Body of pancreas (tissue), 4 donors: ENCODE results near the gene MEP1A. TPM values are rescaled to one million over a fixed set of nuclear protein-coding genes. Genes with fewer than 3 reads are reported as not detected.
A peak's percentile ranks its signal among the peaks of the same experiment; 100 is the strongest.
"Not testable (repeated sequence)": the region's sequence is repeated elsewhere in the genome, so short reads cannot be mapped to it uniquely, and the experiment has no call there.

Source experiments
- ATAC-seq: fragments of 150-250 bp; one replicate; pipeline ENCODE4 v1.9.1; 2016
- DNase-seq, 4 donors: peaks; one replicate each; pipeline ENCODE4 v3.0.0-alpha.2; 2019
- H3K27ac ChIP-seq, 4 donors: fragments of 200-600 bp; sonication (generic); 1 replicate in 3 of 4; 2 replicates in 1 of 4; pipeline versions ENCODE4 v1.5.1 to v1.6.1; 2016 to 2019; ENCODE audit warnings: mild to moderate bottlenecking in 1 of 4, mixed read lengths in 1 of 4, moderate library complexity in 1 of 4
- H3K27me3 ChIP-seq, 2 donors: fragments of 200-600 bp; sonication (generic); one replicate each; pipeline ENCODE4 v1.6.0; 2016; ENCODE audit warnings: mild to moderate bottlenecking in 1 of 2
- H3K36me3 ChIP-seq, 2 donors: fragments of 200-600 bp; sonication (generic); replicated peaks in 1 of 2; 2 replicates each; pipeline ENCODE4 v1.5.1; 2016; ENCODE audit warnings: low read depth in 2 of 2; ENCODE audit not compliant: insufficient read depth in 1 of 2
- H3K4me1 ChIP-seq: fragments of 200-600 bp; sonication (generic); one replicate; pipeline ENCODE4 v1.6.0; 2016
- H3K4me3 ChIP-seq, 2 donors: fragments of 200-600 bp; sonication (generic); 1 replicate in 1 of 2; 2 replicates in 1 of 2; pipeline ENCODE4 v1.5.1; 2016 to 2019
- H3K9me3 ChIP-seq, 3 donors: fragments of 200-600 bp; sonication (generic); 1 replicate in 2 of 3; 2 replicates in 1 of 3; pipeline ENCODE4 v1.5.1; 2016
- CTCF ChIP-seq, 7 experiments: fragments of 450-650 bp in 4 of 7; fragments of 200-600 bp in 3 of 7; sonication (generic) in 3 of 7; IDR thresholded peaks; one replicate each; pipeline ENCODE4 v1.5.1; 2016 to 2019; ENCODE audit warnings: antibody characterized with exemption in 7 of 7
- POLR2A ChIP-seq, 3 donors: fragments of 450-650 bp; IDR thresholded peaks; one replicate each; pipeline ENCODE4 v1.6.1; 2016; ENCODE audit warnings: antibody characterized with exemption in 3 of 3, mild to moderate bottlenecking in 2 of 3
- WGBS, 2 donors: methylation state at CpG; one replicate each; pipeline ENCODE4 v1.1.5; 2017; 5-methylcytosine and 5-hydroxymethylcytosine counted together
- intact Hi-C: fragments of 100-400 bp; cut with DNase I; formaldehyde crosslinking; loops from one replicate; pipeline ENCODE4 v1.15.1; 2023
- total RNA-seq, 2 donors: library from RNA; depleted of rRNA; stranded (reverse); fragments of >200 nt; gene quantifications; one replicate each; pipeline ENCODE4 v1.1.0, GENCODE V29; 2016

The MEP1A gene, protein sequence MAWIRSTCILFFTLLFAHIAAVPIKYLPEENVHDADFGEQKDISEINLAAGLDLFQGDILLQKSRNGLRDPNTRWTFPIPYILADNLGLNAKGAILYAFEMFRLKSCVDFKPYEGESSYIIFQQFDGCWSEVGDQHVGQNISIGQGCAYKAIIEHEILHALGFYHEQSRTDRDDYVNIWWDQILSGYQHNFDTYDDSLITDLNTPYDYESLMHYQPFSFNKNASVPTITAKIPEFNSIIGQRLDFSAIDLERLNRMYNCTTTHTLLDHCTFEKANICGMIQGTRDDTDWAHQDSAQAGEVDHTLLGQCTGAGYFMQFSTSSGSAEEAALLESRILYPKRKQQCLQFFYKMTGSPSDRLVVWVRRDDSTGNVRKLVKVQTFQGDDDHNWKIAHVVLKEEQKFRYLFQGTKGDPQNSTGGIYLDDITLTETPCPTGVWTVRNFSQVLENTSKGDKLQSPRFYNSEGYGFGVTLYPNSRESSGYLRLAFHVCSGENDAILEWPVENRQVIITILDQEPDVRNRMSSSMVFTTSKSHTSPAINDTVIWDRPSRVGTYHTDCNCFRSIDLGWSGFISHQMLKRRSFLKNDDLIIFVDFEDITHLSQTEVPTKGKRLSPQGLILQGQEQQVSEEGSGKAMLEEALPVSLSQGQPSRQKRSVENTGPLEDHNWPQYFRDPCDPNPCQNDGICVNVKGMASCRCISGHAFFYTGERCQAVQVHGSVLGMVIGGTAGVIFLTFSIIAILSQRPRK
- not detected for total RNA-seq

GRCh38 chr6:46793138-46793537 lies at the start of gene MEP1A:
Gene MEP1A (plus strand): TSS chr6:46793389. CDS start chr6:46793399, 10 bp downstream.
- 25 to 40% methylated on average over 8 of the region's 8 CpGs for WGBS, 2 donors
- Histone ChIP-seq H3K27ac (peak within 1 kb of the TSS in 1 of 4 donors; percentile 34), H3K4me1 (peaks cover 21% of the 10 kb centered on the region), H3K36me3 (no peaks in the 10 kb centered on the region), H3K27me3 (no peaks in the 10 kb centered on the region), H3K4me3 (no peak within 1 kb of the TSS), H3K9me3 (no peaks in the 10 kb centered on the region)
- intact Hi-C loops, result no loop called here
- ATAC-seq (no peak), DNase-seq (no peak)
- no peak for TF ChIP-seq POLR2A (IDR thresholded peaks at IDR 0.05)
- no peak for TF ChIP-seq CTCF (IDR thresholded peaks at IDR 0.05)

DNA sequence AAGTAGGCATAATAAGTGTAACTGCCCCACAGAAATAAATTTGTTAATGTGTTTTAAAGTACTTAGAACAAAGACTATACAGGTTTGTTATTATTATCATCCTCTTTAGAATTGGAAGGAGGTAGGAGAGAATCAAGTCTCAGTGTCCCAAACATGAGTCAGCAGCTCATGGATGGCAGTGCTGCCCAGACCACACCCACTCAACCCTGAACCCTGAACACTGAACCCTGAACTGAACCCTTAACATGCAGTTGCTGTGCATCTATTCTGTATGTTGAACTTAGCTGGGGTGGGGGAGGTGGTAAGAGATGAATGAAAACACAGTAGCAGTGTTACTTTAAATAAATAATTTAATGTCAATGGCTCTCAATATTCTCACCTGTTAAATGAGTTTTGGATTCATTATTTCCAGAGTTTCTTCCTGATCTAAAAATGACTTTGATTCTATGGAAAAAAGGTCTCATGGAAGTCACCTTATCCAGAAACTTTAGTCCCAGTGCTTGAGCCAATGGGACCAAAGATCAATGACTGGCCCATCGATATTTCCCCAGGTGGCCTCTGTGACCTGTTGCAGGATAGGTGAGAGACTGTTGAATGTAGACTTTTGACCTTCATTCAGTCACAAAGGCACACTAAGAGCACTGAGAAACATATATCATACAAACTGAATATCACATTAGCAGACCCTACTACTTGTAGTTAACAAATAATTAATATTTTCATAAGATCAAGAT lies 49.6 kb upstream of the MEP1A start:
- Histone ChIP-seq H3K27me3 (no peaks in the 10 kb centered on the region), H3K36me3 (no peaks in the 10 kb centered on the region), H3K4me1 (no peaks in the 10 kb centered on the region), H3K27ac (no peak overlapping the region), H3K4me3 (no peak overlapping the region), H3K9me3 (no peaks in the 10 kb centered on the region)
- ATAC-seq, result no peak
- intact Hi-C loops, result no loop called here
- TF ChIP-seq CTCF (IDR thresholded peaks at IDR 0.05) (no peak), POLR2A (IDR thresholded peaks at IDR 0.05) (no peak)
- no peak for DNase-seq
- 53 to 67% methylated on average over 1 of the region's 1 CpG for WGBS, 2 donors

- WGBS, 2 donors, result 77 to 78% methylated on average over 3 of the region's 3 CpGs
- intact Hi-C loops, H3K4me3 ChIP-seq, H3K9me3 ChIP-seq, DNase-seq, H3K27ac ChIP-seq, H3K4me1 ChIP-seq, ATAC-seq, H3K36me3 ChIP-seq, H3K27me3 ChIP-seq: not testable (repeated sequence)
These were observed 48.9 kb upstream of the MEP1A start for GRCh38 chr6:46744159-46744725.

DNA sequence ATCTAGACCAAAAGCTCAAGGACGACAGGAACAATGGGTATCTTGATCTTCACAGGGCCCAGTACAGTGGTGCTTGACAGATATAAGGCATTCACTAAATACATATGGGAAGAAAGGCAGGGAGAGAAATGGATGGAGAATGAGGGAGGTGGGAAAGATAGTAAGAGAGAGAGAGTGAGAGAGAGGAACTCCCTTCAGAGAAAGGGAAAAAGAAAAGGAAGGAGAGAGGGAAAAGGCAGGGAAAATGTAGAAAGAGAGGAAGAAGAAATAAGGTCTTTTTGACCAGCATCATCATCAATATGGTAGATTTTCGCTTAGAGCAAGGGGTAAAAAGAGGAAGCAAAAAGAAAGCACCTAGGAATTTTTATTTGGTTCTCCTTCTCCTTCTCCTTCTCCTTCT lies 47.2 kb upstream of the MEP1A start:
- WGBS, 2 donors, result 44 to 51% methylated on average over 2 of the region's 2 CpGs
- no peaks in the 10 kb centered on the region for H3K4me1 ChIP-seq
- H3K27ac ChIP-seq, result no peak overlapping the region
- intact Hi-C loops, result no loop called here
- no peaks in the 10 kb centered on the region for H3K36me3 ChIP-seq
- TF ChIP-seq POLR2A (IDR thresholded peaks at IDR 0.05), result no peak
- TF ChIP-seq CTCF (IDR thresholded peaks at IDR 0.05), result no peak
- DNase-seq (no peak), ATAC-seq (no peak)
- H3K9me3 ChIP-seq, result no peaks in the 10 kb centered on the region
- no peak overlapping the region for H3K4me3 ChIP-seq
- H3K27me3 ChIP-seq, result no peaks in the 10 kb centered on the region

- DNase-seq (no peak), ATAC-seq (no peak)
- Histone ChIP-seq H3K4me1 (no peaks in the 10 kb centered on the region), H3K9me3 (no peaks in the 10 kb centered on the region), H3K36me3 (no peaks in the 10 kb centered on the region), H3K4me3 (no peak within 1 kb of the TSS), H3K27ac (no peak within 1 kb of the TSS), H3K27me3 (no peaks in the 10 kb centered on the region)
- intact Hi-C loops, result no loop called here
- TF ChIP-seq CTCF (IDR thresholded peaks at IDR 0.05) (no peak), POLR2A (IDR thresholded peaks at IDR 0.05) (no peak)
- 94 to 95% methylated on average over 1 of the region's 1 CpG for WGBS, 2 donors
These were observed 46.5 kb upstream of the MEP1A start, which contains the start of gene ANKRD66 for GRCh38 chr6:46746696-46747095. Gene ANKRD66 (plus strand): TSS chr6:46746933. CDS start chr6:46751949, 5,016 bp downstream.
